Esophagus muscularis mucosa (tissue), 4 donors: ENCODE measurements around the gene ARRDC4.
"Not testable (repeated sequence)": the region's sequence is repeated elsewhere in the genome, so short reads cannot be mapped to it uniquely, and the experiment has no call there.

ENCODE experiments used
- CTCF ChIP-seq, 3 experiments: fragments of 200-600 bp in 2 of 3; fragments of 450-650 bp in 1 of 3; sonication (generic) in 2 of 3; IDR thresholded peaks; one replicate each; pipeline ENCODE4 v1.5.1; 2017 to 2019; ENCODE audit warnings: antibody characterized with exemption in 3 of 3, mild to moderate bottlenecking in 2 of 3, moderate library complexity in 1 of 3
- EP300 ChIP-seq: sonication (generic); formaldehyde crosslinking; IDR thresholded peaks from one replicate; pipeline ENCODE4 v1.6.1; 2017; ENCODE audit warnings: antibody characterized with exemption
- POLR2A ChIP-seq: fragments of 450-650 bp; IDR thresholded peaks from one replicate; pipeline ENCODE4 v1.6.1; 2017; ENCODE audit warnings: antibody characterized with exemption, moderate library complexity, mild to moderate bottlenecking, low read depth

DNA sequence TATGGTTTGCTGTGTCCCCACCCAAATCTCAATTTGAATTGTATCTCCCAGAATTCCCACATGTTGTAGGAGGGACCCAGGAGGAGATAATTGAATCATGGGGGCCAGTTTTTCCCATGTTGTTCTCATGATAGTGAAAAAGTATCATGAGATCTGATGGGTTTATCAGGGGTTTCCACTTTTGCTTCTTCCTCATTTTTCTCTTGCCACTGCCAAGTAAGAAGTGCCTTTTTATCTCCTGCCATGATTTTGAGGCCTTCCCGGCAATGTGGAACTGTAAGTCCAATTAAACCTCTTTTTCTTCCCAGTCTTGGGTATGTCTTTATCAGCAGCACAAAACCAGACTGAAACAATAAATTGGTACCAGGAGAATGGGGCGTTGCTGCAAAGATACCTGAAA, 25.5 kb downstream of the ARRDC4 start:
- TF ChIP-seq CTCF (IDR thresholded peaks at IDR 0.05); POLR2A; EP300: not testable (repeated sequence)
